Lung (tissue), 12 donors: ENCODE data around the gene MAST4. TPM values are rescaled to one million over a fixed set of nuclear protein-coding genes. Genes with fewer than 3 reads are reported as not detected.

ENCODE experiments used
- ATAC-seq: fragments of 200-7000 bp; cut with Tn5 transposase; one replicate; pipeline ENCODE4 v1.9.1; 2020; ENCODE audit warnings: moderate number of reproducible peaks; ENCODE audit not compliant: insufficient read depth, low FRiP score
- DNase-seq, 3 donors: peaks; one replicate each; pipeline ENCODE4 v3.0.0-alpha.2; 2013 to 2017
- H3K27ac ChIP-seq, 2 donors: one replicate each; pipeline ENCODE4 v1.5.1; 2013; ENCODE audit warnings: mild to moderate bottlenecking in 2 of 2, moderate library complexity in 2 of 2, control low read depth in 1 of 2, inconsistent platforms in 1 of 2, low read depth in 1 of 2, low read length in 1 of 2
- H3K27me3 ChIP-seq, 3 donors: one replicate each; pipeline ENCODE4 v1.5.1; 2013; ENCODE audit warnings: low read length in 2 of 3; ENCODE audit not compliant: control insufficient read depth in 3 of 3, insufficient read depth in 3 of 3
- H3K36me3 ChIP-seq, 4 donors: one replicate each; pipeline ENCODE4 v1.5.1; 2013; ENCODE audit warnings: low read length in 4 of 4, mild to moderate bottlenecking in 1 of 4, moderate library complexity in 1 of 4; ENCODE audit not compliant: control insufficient read depth in 4 of 4, insufficient read depth in 4 of 4
- H3K4me1 ChIP-seq, 5 donors: one replicate each; pipeline ENCODE4 v1.5.1; 2013; ENCODE audit warnings: low read length in 5 of 5, mild to moderate bottlenecking in 2 of 5, moderate library complexity in 1 of 5; ENCODE audit not compliant: control insufficient read depth in 5 of 5, insufficient read depth in 5 of 5
- H3K4me3 ChIP-seq: one replicate; pipeline ENCODE4 v1.5.1; 2013; ENCODE audit warnings: mild to moderate bottlenecking, control low read depth, moderate library complexity
- H3K9ac ChIP-seq, 2 donors: one replicate each; pipeline ENCODE4 v1.5.1; 2013; ENCODE audit warnings: low read length in 2 of 2, control low read depth in 1 of 2; ENCODE audit not compliant: insufficient read depth in 1 of 2
- H3K9me3 ChIP-seq, 4 donors: one replicate each; pipeline ENCODE4 v1.5.1; 2013; ENCODE audit warnings: low read length in 3 of 4, mild to moderate bottlenecking in 1 of 4, moderate library complexity in 1 of 4; ENCODE audit not compliant: control insufficient read depth in 4 of 4, insufficient read depth in 3 of 4
- WGBS, 2 donors: extraction: QIAGEN DNeasy Blood & Tissue Kit; methylation state at CpG; one replicate each; pipeline ENCODE4 v1.1.7; 2013; 5-methylcytosine and 5-hydroxymethylcytosine counted together
- polyA plus RNA-seq, 2 donors: library from polyadenylated mRNA; stranded (reverse); fragments of 200-250 nt; gene quantifications; one replicate each; pipeline ENCODE4 v1.2.1, GENCODE V29; 2013
- total RNA-seq, 2 donors: library from RNA; depleted of rRNA in 1 of 2; stranded (reverse); fragments of >200 nt in 1 of 2; gene quantifications; one replicate each; pipeline ENCODE4 v1.2.1, GENCODE V29; 2014 to 2021
- TF ChIP-seq, protein P1 (sequence below): IDR thresholded peaks from 2 replicates; pipeline ENCODE4 v1.5.1; 2012; ENCODE audit warnings: mild to moderate bottlenecking; ENCODE audit errors: control extremely low read depth, extremely low read depth
- donor health status: control.
- donor health status: control.
- donor health status: Bipolar disorder and iron deficiency.
- donor health status: healthy.
- donor health status: DM: yes; HTN: yes; CAD: no.

MAST4 gene
- total and polyA plus RNA-seq, 4 donors: 13.9 to 153 (median 46.2) TPM

DNA sequence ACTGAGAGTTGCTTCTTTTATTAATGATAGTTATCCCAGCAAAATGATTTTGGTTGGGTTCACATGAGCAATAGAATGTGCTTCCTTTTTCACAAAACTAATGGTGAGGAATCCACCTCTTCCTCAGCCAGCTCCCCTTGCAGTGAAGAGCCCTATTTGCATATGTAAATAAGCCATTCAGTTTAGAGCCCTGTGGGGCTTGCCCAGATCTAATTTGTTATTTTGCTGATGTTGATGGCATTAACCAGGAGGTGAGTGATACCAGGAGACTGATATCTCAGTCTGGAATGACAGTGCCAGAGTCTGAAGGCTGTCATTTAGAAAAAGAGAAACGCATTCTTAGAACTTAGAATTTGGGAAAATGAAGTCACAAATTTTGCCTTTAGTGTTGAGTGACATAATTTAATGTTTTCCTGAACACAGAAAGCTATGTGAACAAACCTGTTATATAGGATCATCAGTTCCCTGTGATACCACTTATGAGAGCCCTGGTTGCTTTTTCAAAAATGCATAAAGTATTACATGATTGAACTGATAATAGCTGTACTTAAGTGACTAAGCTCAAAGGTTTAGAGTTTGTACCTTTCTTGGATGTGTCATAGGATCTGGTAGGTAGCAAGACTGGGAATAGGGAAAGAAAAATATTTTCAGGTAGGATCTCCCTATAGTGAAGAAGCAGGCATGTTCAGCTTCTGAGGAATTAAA is 271.6 kb downstream of the MAST4 start:
- Histone ChIP-seq H3K9me3 (no peaks in the 10 kb centered on the region), H3K27me3 (no peaks in the 10 kb centered on the region), H3K4me1 (peaks cover 0 to 5% (median 1%) of the 10 kb centered on the region in 5 donors), H3K27ac (no peak overlapping the region), H3K36me3 (peaks cover 0 to 3% (median 0%) of the 10 kb centered on the region in 4 donors), H3K4me3 (no peak overlapping the region), H3K9ac (no peak overlapping the region)
- TF ChIP-seq, protein P1, sequence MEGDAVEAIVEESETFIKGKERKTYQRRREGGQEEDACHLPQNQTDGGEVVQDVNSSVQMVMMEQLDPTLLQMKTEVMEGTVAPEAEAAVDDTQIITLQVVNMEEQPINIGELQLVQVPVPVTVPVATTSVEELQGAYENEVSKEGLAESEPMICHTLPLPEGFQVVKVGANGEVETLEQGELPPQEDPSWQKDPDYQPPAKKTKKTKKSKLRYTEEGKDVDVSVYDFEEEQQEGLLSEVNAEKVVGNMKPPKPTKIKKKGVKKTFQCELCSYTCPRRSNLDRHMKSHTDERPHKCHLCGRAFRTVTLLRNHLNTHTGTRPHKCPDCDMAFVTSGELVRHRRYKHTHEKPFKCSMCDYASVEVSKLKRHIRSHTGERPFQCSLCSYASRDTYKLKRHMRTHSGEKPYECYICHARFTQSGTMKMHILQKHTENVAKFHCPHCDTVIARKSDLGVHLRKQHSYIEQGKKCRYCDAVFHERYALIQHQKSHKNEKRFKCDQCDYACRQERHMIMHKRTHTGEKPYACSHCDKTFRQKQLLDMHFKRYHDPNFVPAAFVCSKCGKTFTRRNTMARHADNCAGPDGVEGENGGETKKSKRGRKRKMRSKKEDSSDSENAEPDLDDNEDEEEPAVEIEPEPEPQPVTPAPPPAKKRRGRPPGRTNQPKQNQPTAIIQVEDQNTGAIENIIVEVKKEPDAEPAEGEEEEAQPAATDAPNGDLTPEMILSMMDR: no peak
- no peak for DNase-seq
- WGBS, 2 donors: 82 to 96% methylated on average over 1 of the region's 1 CpG
- no peak for ATAC-seq

DNA sequence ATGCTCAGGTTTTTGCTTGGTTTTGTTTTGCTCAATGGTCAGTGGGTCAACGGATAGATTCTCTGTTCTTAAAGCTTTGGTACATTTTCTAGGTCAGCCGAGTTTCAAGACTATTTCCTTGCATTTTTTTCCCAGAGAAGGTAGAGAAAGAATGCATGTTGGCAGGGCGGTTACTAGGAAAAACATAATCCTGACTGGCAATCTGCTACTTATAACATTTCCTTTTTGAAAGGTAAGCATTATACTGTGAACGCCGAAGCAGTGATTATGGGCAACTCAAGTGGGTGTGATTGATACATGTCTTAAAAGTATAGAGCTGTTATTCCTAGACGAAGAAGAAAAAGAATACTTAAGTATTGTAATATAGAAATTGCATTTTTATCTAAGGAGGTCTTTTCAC is 273.2 kb downstream of the MAST4 start:
- Histone ChIP-seq H3K36me3 (peaks cover 0 to 3% (median 0%) of the 10 kb centered on the region in 4 donors), H3K4me3 (no peak overlapping the region), H3K9ac (no peak overlapping the region), H3K4me1 (peaks cover 0 to 10% (median 0%) of the 10 kb centered on the region in 5 donors), H3K27ac (peak overlapping the region in 1 of 2 donors; percentile 31), H3K27me3 (no peaks in the 10 kb centered on the region), H3K9me3 (no peaks in the 10 kb centered on the region)
- DNase-seq: no peak
- WGBS, 2 donors: 71 to 86% methylated on average over 6 of the region's 6 CpGs
- no peak for ATAC-seq
- TF ChIP-seq, protein P1: no peak

DNA sequence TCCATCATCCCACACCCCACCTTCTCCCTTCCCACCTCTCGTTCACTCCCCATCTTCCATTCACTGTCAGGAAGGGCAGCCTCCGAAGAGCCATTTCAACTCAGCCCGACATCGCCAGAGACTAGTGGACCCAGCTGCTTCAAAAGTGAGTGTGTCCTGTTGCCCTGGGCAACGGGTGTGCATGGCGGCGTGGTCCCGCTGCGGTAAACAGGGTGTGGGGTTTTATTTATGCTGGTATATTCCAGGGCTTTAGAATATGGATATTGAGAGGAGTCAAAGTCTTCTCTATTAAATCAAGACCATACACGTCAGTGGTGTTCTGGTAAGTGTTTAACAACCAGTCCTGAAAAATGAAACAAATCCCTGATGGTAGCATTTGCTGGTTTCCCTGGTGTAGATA is 274.5 kb downstream of the MAST4 start:
- TF ChIP-seq, protein P1: no peak
- Histone ChIP-seq H3K27ac (no peak overlapping the region), H3K9me3 (no peaks in the 10 kb centered on the region), H3K9ac (no peak overlapping the region), H3K36me3 (peaks cover 0 to 3% (median 0%) of the 10 kb centered on the region in 4 donors), H3K27me3 (no peaks in the 10 kb centered on the region), H3K4me1 (peaks cover 0 to 12% (median 0%) of the 10 kb centered on the region in 5 donors), H3K4me3 (no peak overlapping the region)
- no peak for ATAC-seq
- no peak for DNase-seq
- WGBS, 2 donors: 94 to 97% methylated on average over 10 of the region's 10 CpGs

DNA sequence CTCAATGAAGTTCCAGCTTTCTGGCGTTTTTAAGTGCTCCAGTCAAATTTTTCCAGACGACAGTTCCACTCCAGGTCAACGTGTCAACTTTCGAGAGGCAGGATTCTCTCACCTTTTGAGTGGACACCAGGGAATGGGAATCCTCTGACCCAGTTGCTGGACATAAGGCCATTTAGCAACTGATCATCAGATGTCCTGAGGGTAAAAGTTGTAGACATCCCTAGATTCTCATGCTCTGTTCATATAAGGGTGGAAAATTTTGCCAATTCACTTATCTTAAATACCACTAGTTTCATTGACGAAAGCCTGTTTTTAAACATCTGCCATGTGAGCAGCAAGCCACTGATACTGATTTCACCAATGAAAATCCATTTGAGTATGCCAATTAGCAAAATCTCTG is 275.5 kb downstream of the MAST4 start:
- Histone ChIP-seq H3K27me3 (no peaks in the 10 kb centered on the region), H3K36me3 (peaks cover 0 to 3% (median 0%) of the 10 kb centered on the region in 4 donors), H3K9me3 (no peaks in the 10 kb centered on the region), H3K4me1 (peaks cover 0 to 12% (median 0%) of the 10 kb centered on the region in 5 donors), H3K27ac (no peak overlapping the region), H3K9ac (no peak overlapping the region), H3K4me3 (no peak overlapping the region)
- DNase-seq: no peak
- WGBS, 2 donors: 94 to 97% methylated on average over 5 of the region's 5 CpGs
- no peak for ATAC-seq
- TF ChIP-seq, protein P1: no peak
